Upper lobe of left lung (tissue), 6 donors: ENCODE data around the gene TBX15. TPM values are rescaled to one million over a fixed set of nuclear protein-coding genes. Genes with fewer than 3 reads are reported as not detected.

Source experiments
- ATAC-seq, 2 donors: fragments of 200-7000 bp; cut with Tn5 transposase; one replicate each; pipeline ENCODE4 v1.9.1; 2022; ENCODE audit warnings: mild to moderate bottlenecking in 2 of 2, moderate library complexity in 2 of 2; ENCODE audit not compliant: low FRiP score in 2 of 2
- DNase-seq, 2 donors: peaks; one replicate each; pipeline ENCODE4 v3.0.0-alpha.2; 2019 to 2020
- H3K27ac ChIP-seq, 4 donors: fragments of 200-600 bp; sonication (generic); one replicate each; pipeline ENCODE4 v1.5.1; 2016 to 2019
- H3K27me3 ChIP-seq, 4 donors: fragments of 200-600 bp; sonication (generic); one replicate each; pipeline ENCODE4 v1.5.1; 2017 to 2019
- H3K36me3 ChIP-seq, 4 donors: fragments of 200-600 bp; sonication (generic); one replicate each; pipeline ENCODE4 v1.5.1; 2016 to 2019
- H3K4me1 ChIP-seq, 4 donors: fragments of 200-600 bp; sonication (generic); one replicate each; pipeline ENCODE4 v1.5.1; 2018 to 2019
- H3K4me3 ChIP-seq, 4 donors: fragments of 200-600 bp; sonication (generic); one replicate each; pipeline ENCODE4 v1.5.1; 2017 to 2019; ENCODE audit warnings: mild to moderate bottlenecking in 2 of 4, moderate library complexity in 1 of 4
- H3K9me3 ChIP-seq, 4 donors: fragments of 200-600 bp; sonication (generic); one replicate each; pipeline ENCODE4 v1.5.1; 2018 to 2019
- CTCF ChIP-seq, 6 experiments: fragments of 450-650 bp in 4 of 6; fragments of 200-600 bp in 2 of 6; sonication (generic) in 2 of 6; IDR thresholded peaks; one replicate each; pipeline ENCODE4 v1.5.1; 2016 to 2019; ENCODE audit warnings: antibody characterized with exemption in 6 of 6
- EP300 ChIP-seq, 4 donors: sonication (generic); formaldehyde crosslinking; IDR thresholded peaks; one replicate each; pipeline ENCODE4 v1.5.1; 2017; ENCODE audit warnings: antibody characterized with exemption in 4 of 4, control low read depth in 2 of 4
- POLR2A ChIP-seq, 4 donors: fragments of 450-650 bp; IDR thresholded peaks; one replicate each; pipeline ENCODE4 v1.5.1; 2016 to 2017; ENCODE audit warnings: antibody characterized with exemption in 4 of 4, mild to moderate bottlenecking in 2 of 4
- POLR2AphosphoS5 ChIP-seq, 2 donors: sonication (generic); formaldehyde crosslinking; IDR thresholded peaks; one replicate each; pipeline ENCODE4 v1.5.1; 2017; ENCODE audit warnings: antibody characterized with exemption in 2 of 2
- WGBS, 2 donors: methylation state at CpG; one replicate each; pipeline ENCODE4 v1.1.5; 2017 to 2018; 5-methylcytosine and 5-hydroxymethylcytosine counted together
- total RNA-seq, 6 donors: library from RNA; depleted of rRNA in 4 of 6; stranded (reverse); fragments of >200 nt in 4 of 6; gene quantifications; one replicate each; pipeline versions ENCODE4 v1.1.0 to v1.2.1, GENCODE V29; 2016 to 2021
- donor health status: DM: no; HTN: no; CAD: no; lungs with moderate emphysema.
- donor health status: DM: no; HTN: yes; CAD: no; lungs with severe emphysema.

Gene TBX15
- total RNA-seq, 6 donors from 2014 or later, result 0.13 to 1.2 (median 0.39) TPM; not detected in 1

- WGBS, 2 donors, result 9 to 14% methylated on average over 27 to 43 of the region's 53 CpGs
- ATAC-seq (no peak), DNase-seq (peak in 1 of 2 donors; percentile 76)
- Histone ChIP-seq H3K9me3 (no peaks in the 10 kb centered on the region), H3K27ac (no peak overlapping the region), H3K4me3 (no peak overlapping the region), H3K4me1 (peaks cover under 1 to 9% (median 3%) of the 10 kb centered on the region in 4 donors), H3K27me3 (peaks cover 2 to 76% (median 27%) of the 10 kb centered on the region in 4 donors), H3K36me3 (no peaks in the 10 kb centered on the region)
- no peak for TF ChIP-seq POLR2A (IDR thresholded peaks at IDR 0.05)
- no peak for TF ChIP-seq CTCF (IDR thresholded peaks at IDR 0.05)
- TF ChIP-seq EP300 (IDR thresholded peaks at IDR 0.05), result no peak
- TF ChIP-seq POLR2AphosphoS5 (IDR thresholded peaks at IDR 0.05), result no peak
Measured at GRCh38 chr1:118992868-118993699, 4.9 kb upstream of the TBX15 start.

GRCh38 chr1:118992237-118992825, 4.2 kb upstream of the TBX15 start:
- WGBS, 2 donors, result 17 to 19% methylated on average over 22 of the region's 22 CpGs

GRCh38 chr1:118991448-118991847, 3.3 kb upstream of the TBX15 start:
- no peak overlapping the region for H3K27ac ChIP-seq
- peaks cover 12 to 25% (median 14%) of the 10 kb centered on the region in 4 donors for H3K4me1 ChIP-seq
- WGBS, 2 donors, result 20 to 35% methylated on average over 4 of the region's 4 CpGs
- H3K27me3 ChIP-seq, result peaks cover 2 to 78% (median 34%) of the 10 kb centered on the region in 4 donors
- H3K9me3 ChIP-seq, result no peaks in the 10 kb centered on the region
- TF ChIP-seq EP300 (IDR thresholded peaks at IDR 0.05) (no peak), POLR2A (IDR thresholded peaks at IDR 0.05) (no peak), POLR2AphosphoS5 (IDR thresholded peaks at IDR 0.05) (no peak), CTCF (IDR thresholded peaks at IDR 0.05) (no peak)
- H3K4me3 ChIP-seq, result no peak overlapping the region
- DNase-seq (no peak), ATAC-seq (no peak)
- no peaks in the 10 kb centered on the region for H3K36me3 ChIP-seq

More at GRCh38 chr1:118992237-118992825, 4.2 kb upstream of the TBX15 start:
- Histone ChIP-seq H3K9me3 (no peaks in the 10 kb centered on the region), H3K36me3 (no peaks in the 10 kb centered on the region), H3K27me3 (peaks cover 2 to 78% (median 31%) of the 10 kb centered on the region in 4 donors), H3K4me1 (peaks cover 8 to 17% (median 10%) of the 10 kb centered on the region in 4 donors), H3K27ac (no peak overlapping the region), H3K4me3 (no peak overlapping the region)
- ATAC-seq, result no peak
- DNase-seq, result peak in 1 of 2 donors; percentile 62
- TF ChIP-seq POLR2A (IDR thresholded peaks at IDR 0.05), result no peak
- TF ChIP-seq POLR2AphosphoS5 (IDR thresholded peaks at IDR 0.05), result no peak

GRCh38 chr1:118990513-118991152, 2.5 kb upstream of the TBX15 start:
- H3K27ac ChIP-seq, result no peak overlapping the region
- H3K36me3 ChIP-seq, result no peaks in the 10 kb centered on the region
- H3K27me3 ChIP-seq, result peaks cover 2 to 84% (median 42%) of the 10 kb centered on the region in 4 donors
- H3K4me3 ChIP-seq, result no peak overlapping the region
- ATAC-seq, result no peak
- H3K9me3 ChIP-seq, result no peaks in the 10 kb centered on the region
- 46 to 49% methylated on average over 8 of the region's 8 CpGs for WGBS, 2 donors
- peaks cover 13 to 30% (median 14%) of the 10 kb centered on the region in 4 donors for H3K4me1 ChIP-seq
- DNase-seq, result no peak
- TF ChIP-seq POLR2A (IDR thresholded peaks at IDR 0.05), result no peak
- TF ChIP-seq POLR2AphosphoS5 (IDR thresholded peaks at IDR 0.05), result no peak
- no peak for TF ChIP-seq CTCF (IDR thresholded peaks at IDR 0.05)

GRCh38 chr1:118989878-118990378, 1.8 kb upstream of the TBX15 start:
- DNase-seq (peak in 1 of 2 donors; percentile 50), ATAC-seq (no peak)
- no peak for TF ChIP-seq POLR2A (IDR thresholded peaks at IDR 0.05)
- TF ChIP-seq POLR2AphosphoS5 (IDR thresholded peaks at IDR 0.05), result no peak
- no peak for TF ChIP-seq EP300 (IDR thresholded peaks at IDR 0.05)
- TF ChIP-seq CTCF (IDR thresholded peaks at IDR 0.05), result no peak
- WGBS, 2 donors, result 14 to 17% methylated on average over 16 to 20 of the region's 22 CpGs
- H3K27me3 ChIP-seq, result peaks cover 2 to 89% (median 45%) of the 10 kb centered on the region in 4 donors
- no peaks in the 10 kb centered on the region for H3K36me3 ChIP-seq
- H3K4me3 ChIP-seq, result no peak overlapping the region
- no peaks in the 10 kb centered on the region for H3K9me3 ChIP-seq
- H3K4me1 ChIP-seq, result peaks cover 14 to 38% (median 18%) of the 10 kb centered on the region in 4 donors
- H3K27ac ChIP-seq, result no peak overlapping the region
